ENCODE results near the gene TUBA1B. TPM values are rescaled to one million over a fixed set of nuclear protein-coding genes. Genes with fewer than 3 reads are reported as not detected.

The TUBA1B gene
- total and polyA plus RNA-seq, 7 donors: 482 to 1,083 (median 688) TPM

GRCh38 chr12:49133590-49133989 is 2.4 kb upstream of the TUBA1B start:
- Histone ChIP-seq H3K4me3 (no peak overlapping the region), H3K4me1 (peaks cover 0 to 30% (median 25%) of the 10 kb centered on the region in 4 donors), H3K36me3 (peaks cover 7 to 12% (median 12%) of the 10 kb centered on the region in 4 donors), H3K27me3 (no peaks in the 10 kb centered on the region), H3K27ac (peak overlapping the region in 1 of 4 donors; percentile 99), H3K9me3 (no peaks in the 10 kb centered on the region)
- intact Hi-C loops (cut with DNase I): no loop called here
- no peak for DNase-seq
- WGBS, 2 donors: 86 to 93% methylated on average over 10 of the region's 10 CpGs
- no peak for TF ChIP-seq EP300 (IDR thresholded peaks at IDR 0.05)
- no peak for TF ChIP-seq CTCF (IDR thresholded peaks at IDR 0.05)
- TF ChIP-seq POLR2A (IDR thresholded peaks at IDR 0.05): no peak
- no peak for TF ChIP-seq POLR2AphosphoS5 (IDR thresholded peaks at IDR 0.05)

GRCh38 chr12:49133014-49133413 is 1.8 kb upstream of the TUBA1B start:
- Histone ChIP-seq H3K9me3 (no peaks in the 10 kb centered on the region), H3K4me3 (no peak overlapping the region), H3K36me3 (peaks cover 7 to 15% (median 12%) of the 10 kb centered on the region in 4 donors), H3K27me3 (no peaks in the 10 kb centered on the region), H3K27ac (peak overlapping the region; percentile 99 to 100 (median 100)), H3K4me1 (peaks cover 0 to 30% (median 25%) of the 10 kb centered on the region in 4 donors)
- no peak for DNase-seq
- intact Hi-C loops (cut with DNase I): no loop called here
- WGBS, 2 donors: 77 to 79% methylated on average over 5 of the region's 5 CpGs
- TF ChIP-seq POLR2AphosphoS5 (IDR thresholded peaks at IDR 0.05): no peak
- TF ChIP-seq POLR2A (IDR thresholded peaks at IDR 0.05): no peak
- no peak for TF ChIP-seq CTCF (IDR thresholded peaks at IDR 0.05)
- TF ChIP-seq EP300 (IDR thresholded peaks at IDR 0.05): no peak

GRCh38 chr12:49131894-49132461 is 783 bp upstream of the TUBA1B start:
- Histone ChIP-seq H3K36me3 (peaks cover 7 to 25% (median 15%) of the 10 kb centered on the region in 4 donors), H3K4me1 (peaks cover 0 to 30% (median 25%) of the 10 kb centered on the region in 4 donors), H3K27me3 (no peaks in the 10 kb centered on the region), H3K4me3 (peak overlapping the region; percentile 33 to 99 (median 95)), H3K27ac (peak overlapping the region; percentile 99 to 100 (median 100)), H3K9me3 (no peaks in the 10 kb centered on the region)
- TF ChIP-seq POLR2A (IDR thresholded peaks at IDR 0.05) (no peak), POLR2AphosphoS5 (IDR thresholded peaks at IDR 0.05) (no peak), CTCF (IDR thresholded peaks at IDR 0.05) (no peak), EP300 (IDR thresholded peaks at IDR 0.05) (no peak)
- no peak for DNase-seq
- WGBS, 2 donors: 3 to 16% methylated on average over 9 of the region's 9 CpGs
- intact Hi-C loops (cut with DNase I): loop anchor here (1.0 to 2.0 kb wide), 3 partner anchors 21 to 102 kb away; partner anchors contain the start of genes LMBR1L and TUBA1A

GRCh38 chr12:49130151-49131050 is 794 bp downstream of the TUBA1B start:
- Histone ChIP-seq H3K9me3 (no peaks in the 10 kb centered on the region), H3K27me3 (no peaks in the 10 kb centered on the region), H3K36me3 (peaks cover 7 to 28% (median 15%) of the 10 kb centered on the region in 4 donors), H3K4me3 (peak overlapping the region; percentile 94 to 99 (median 98)), H3K27ac (peak overlapping the region; percentile 99 to 100 (median 100)), H3K4me1 (peaks cover 0 to 30% (median 27%) of the 10 kb centered on the region in 4 donors)
- DNase-seq: peak; percentile 97
- WGBS, 2 donors: 0% methylated on average over 66 of the region's 66 CpGs
- intact Hi-C loops (cut with DNase I): loop anchor here (1.0 to 2.0 kb wide), 3 partner anchors 20 to 104 kb away; partner anchors contain the start of genes LMBR1L and TUBA1A
- no peak for TF ChIP-seq POLR2A (IDR thresholded peaks at IDR 0.05)
- TF ChIP-seq POLR2AphosphoS5 (IDR thresholded peaks at IDR 0.05): peak in 3 of 4 donors; percentile 37 to 91 (median 64)
- no peak for TF ChIP-seq EP300 (IDR thresholded peaks at IDR 0.05)
- peak; percentile 82 to 96 (median 90) for TF ChIP-seq CTCF (IDR thresholded peaks at IDR 0.05)
